Islet precursor cell (in vitro differentiated cells): ENCODE data around the gene ZYX.

Source experiments
- DNase-seq: peaks from one replicate; pipeline ENCODE4 v3.0.0-alpha.2; 2018

ZYX gene

DNA sequence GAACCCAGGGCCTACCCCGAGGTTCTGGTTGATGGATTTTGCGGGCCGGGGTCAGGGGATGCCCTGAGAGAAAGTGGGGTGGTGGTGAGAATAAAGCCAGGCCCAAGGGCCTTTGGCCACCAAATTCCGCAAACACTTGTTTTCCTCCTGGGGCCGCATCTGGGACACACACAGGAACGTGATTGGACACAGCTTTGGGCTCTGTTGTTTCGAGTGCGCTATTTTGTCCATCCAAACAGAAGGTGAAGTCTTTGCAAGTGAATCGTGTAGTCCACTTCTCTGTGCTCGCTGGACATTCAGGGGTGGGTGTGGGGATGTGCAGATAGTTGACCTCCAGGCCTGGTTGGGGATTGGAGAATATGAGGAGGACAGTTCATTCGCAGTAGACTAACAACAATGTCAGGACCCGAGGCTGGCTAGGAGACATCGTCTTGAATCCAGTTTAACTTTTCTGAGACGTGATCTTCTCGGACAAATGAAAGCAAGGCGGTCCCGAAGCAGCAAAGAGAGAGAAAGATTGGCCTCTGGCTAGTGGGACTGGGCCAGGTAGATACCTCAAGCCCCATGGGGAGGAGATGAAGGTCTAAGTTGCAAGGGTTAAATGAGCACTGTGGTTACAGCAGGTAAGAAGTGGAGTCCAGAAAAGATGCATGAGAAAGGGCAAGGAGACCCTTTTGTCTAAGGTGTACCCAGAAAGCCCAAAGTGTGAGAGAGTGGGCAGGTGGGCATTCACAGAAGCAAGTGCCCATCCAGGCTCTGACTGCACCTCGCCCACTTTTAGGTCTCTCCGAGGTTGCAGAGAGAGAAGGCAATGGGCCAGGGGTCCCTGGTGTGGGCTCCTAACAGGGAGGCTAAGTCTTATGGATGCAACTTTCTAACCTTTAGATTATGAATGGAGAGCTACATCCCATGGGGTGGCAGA lies 17.9 kb upstream of the ZYX start:
- no peak for DNase-seq

DNA sequence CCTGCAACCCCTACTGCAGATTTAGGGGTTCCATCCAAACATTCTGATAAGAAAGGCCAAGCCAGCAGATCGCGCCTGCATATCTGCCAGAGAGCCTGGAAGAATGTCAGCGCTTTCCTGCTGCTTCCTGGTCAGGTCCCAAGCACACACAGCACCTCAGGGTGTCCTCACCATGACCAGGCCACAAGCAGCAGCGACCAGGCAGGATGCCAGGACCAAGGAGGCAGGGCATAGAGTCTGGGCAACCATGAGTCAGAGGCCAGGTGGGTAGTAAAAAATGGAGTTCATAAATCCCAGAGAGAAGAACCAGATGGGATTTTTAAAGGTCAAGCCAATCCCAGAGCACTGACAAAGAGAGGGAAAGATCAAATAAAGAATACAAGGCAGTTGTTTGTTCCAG lies 13.2 kb upstream of the ZYX start:
- DNase-seq: no peak

DNA sequence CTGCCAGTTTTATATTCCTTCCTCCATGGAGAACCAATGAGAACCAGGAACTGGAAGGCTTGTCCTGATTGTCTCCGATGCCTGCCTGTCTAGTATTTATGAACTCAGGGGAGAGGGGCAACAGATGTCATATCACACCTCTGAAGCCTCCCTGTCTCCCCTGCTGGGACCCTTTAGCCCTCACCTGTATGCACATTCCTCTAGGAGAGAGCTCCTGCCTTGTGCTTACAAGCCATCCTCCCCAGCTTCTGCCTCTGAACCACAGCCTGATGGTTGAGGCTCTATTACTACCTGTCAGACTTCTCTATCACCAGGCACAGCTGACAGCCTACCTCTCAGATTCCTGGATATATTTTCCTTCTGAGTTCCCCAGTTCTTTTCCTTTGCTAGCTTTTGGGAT lies 12.8 kb upstream of the ZYX start:
- DNase-seq: no peak

DNA sequence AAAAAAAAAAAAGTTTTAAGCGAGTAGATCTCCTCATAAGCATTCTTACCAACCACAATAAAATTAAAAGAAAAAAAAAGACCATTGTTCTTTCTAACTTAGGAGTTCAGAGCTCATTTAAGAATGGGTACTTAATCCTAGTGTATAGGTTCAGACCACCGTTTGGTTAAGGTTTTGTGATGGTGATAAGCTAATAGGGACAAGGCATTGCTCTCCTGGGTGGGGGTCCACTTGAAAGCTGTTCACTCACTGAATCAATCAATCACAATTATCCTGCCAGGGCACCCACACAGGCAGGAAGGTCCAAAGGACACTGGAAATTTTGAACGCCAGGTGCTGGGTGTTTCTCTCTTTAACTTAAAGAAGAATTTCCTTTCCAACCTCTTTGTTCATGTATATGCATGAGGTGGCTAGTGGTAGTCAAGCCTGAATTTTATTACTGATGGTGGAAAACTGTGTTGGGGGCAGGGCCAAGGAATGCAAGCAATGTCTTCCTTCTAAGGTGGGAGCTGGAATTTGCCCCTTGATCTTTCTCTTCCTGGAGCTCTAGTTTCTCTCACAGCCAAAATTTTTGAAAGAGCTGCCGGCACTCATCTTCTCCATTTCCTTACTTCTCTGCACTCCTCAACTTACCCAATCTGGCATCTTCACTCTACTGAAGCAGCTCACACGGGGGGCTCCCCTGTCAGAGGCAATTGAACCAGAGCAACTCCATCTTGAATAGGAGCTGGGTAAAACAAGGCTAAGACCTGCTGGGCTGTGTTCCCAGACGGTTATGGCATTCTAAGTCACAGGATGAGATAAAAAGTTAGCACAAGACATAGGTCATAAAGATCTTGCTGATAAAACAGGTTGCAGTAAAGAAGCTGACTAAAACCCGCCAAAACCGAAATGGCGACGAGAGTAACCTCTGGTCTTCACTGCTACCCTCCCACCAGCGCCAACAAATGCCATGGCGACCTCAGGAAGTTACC lies 11.2 kb upstream of the ZYX start:
- DNase-seq: peak; percentile 72

DNA sequence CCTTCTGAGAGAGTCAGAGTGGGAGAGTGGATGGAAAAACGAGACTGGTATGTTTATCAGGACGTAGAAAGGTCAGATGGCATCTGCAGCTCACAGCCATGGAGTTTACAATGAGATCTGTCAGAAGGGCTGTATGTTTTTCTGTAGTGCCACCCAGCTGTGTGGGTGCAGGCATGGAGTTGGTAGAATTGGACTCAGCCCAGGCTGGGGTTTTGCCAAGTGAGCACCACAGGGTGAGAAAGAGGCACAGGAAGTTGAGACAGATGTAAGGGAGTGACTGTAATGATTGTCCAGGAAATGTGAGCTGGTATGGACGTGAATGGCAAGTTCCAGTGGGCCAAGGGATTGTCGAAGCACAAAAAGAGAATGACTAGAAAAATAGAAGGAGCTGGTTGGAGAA lies 9.1 kb upstream of the ZYX start:
- DNase-seq: no peak

DNA sequence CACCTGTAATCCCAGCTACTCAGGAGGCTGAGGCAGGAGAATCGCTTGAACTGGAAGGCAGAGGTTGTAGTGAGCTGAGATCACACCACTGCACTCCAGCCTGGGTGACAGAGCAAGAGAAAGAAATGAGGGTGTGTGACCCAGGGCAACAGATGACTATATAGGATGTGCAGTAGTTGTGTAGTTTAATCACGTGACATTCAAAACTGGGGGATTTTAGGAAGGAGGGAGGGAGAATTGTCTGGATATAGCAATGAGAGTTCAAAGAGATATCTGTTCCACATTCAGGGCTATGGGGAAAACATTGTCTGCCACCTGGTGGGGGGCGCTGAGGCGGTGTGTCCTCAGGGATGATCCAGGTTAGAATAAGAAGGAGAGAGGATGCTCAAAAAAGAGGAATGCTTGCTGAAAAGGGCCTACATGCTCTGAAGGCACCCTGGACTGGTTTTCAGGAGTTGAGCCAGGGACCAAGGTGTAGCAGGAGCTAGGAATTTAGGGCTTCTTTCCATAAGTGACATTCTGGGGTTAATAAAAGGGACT lies 7.8 kb upstream of the ZYX start:
- DNase-seq: no peak

DNA sequence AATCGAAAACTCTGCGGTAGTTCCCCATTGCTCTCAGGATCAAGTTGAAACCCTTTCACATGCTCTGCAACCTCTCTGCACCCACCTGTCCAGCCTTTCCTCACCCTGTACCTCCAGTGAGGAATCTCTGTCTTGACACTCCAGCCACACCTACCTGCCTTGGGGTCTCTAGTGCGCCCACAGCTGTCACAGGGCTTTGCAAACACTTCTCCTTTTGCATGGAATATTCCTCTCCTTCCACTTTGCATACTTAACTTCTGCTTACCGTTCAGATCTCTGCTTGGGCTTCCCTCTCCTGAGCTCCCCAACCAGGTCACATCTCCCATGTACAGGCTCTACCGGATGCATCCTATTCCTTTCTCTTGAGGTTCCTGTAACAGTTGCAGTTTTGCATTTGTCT lies 6.6 kb upstream of the ZYX start:
- no peak for DNase-seq

DNA sequence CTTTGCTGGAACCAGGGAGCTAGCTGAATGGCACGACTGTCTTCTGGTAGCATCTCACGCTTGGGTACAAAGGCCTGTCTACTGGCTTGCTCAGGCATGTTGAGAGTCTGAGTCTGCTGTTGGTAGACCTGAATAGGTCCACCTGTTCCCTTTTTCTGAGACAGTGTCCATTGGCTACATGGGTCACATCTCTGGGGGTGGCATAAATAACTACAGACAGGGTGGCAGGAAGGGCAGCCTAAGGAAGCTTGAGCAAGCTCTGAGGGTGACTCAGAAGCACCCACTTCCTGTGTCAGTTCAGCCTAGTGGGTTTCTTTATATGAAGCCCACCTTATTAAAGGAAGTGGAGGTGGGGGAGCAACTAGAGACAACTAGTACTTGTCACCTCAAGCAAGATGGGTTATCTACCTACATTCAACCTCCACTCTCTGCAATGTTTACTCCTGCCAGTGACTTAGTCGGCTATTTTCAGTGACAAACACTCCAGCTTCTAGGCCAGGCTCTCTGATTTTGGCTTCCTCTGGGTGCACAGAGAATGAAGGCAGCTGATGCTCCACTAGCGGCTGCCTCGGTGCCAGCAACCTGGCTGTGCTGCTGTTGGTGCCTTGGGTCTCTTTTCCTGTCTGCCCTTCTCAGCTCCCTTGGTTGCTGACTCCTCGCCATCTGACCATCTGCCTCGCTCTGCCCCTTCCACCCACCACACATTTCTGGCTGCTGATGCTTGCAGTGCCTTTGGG lies 5.7 kb upstream of the ZYX start:
- no peak for DNase-seq

DNA sequence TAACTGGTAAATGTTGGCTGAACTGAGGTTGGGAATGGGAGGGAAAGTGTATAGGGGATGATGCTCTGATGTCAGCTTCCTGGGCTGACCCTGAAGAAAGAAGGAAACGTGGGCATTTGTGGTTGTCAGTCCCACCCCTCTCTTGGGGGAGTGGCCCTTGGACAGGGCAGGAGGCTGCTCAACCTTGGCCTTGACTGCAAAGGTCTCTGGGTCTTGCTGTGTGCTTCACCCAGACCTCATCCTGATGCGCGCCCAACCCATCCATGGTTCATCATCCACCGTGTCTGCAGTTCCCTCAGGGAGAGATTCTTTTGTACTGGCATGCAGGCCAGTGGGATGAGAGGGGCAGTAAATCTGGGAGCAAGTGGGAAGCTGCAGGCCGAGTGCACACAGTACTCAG lies 4.7 kb upstream of the ZYX start:
- DNase-seq: no peak

DNA sequence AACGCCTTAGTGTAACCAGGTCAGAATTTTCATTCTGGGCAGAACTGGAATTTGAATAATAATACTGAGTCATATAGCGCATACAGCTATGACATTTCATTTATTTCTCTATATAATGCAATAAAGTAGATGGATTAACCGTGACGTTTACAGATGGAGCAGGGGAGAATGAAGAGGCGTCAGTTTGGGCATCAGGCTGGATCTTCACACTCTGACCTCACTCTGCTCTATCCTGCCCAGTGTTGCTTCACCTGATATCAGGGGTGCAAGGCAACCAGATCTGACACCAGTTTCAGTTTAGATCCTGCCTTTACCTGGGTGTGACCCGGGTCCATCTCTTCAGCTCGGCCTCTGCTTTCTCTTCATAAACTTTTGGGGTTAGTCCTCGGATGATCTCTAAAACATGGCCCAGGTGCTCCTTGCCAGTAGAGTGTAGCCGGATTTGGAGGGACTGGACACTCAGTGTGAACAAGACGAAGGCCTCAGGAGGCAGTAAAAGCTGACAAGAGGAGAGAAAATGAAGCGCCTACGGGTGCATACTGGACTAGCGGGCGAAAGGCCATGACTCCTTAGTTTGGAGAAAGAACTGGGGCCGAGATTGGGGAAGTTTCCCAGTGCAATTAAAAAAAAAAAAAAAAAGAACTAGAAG lies 1.4 kb upstream of the ZYX start:
- no peak for DNase-seq

DNA sequence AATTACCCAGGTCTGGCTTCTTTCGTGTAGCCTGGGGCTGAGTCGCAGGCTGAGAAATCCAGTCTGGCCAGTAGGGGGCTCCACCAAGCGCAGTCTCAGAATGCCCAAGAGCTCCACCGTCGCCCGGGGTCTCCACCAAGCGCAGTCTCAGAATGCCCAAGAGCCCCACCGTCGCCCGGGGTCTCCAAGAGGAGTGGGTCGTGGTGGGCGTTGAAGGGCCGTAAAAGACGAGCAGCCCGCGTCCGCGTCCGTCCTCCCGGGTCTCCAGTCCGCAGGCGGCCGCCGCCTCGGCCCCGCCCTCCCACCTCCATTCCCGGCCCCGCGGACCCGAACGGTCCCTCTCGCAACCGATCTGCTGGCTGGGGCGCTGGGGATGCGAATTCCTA lies 892 bp upstream of the ZYX start:
- peak; percentile 94 for DNase-seq

DNA sequence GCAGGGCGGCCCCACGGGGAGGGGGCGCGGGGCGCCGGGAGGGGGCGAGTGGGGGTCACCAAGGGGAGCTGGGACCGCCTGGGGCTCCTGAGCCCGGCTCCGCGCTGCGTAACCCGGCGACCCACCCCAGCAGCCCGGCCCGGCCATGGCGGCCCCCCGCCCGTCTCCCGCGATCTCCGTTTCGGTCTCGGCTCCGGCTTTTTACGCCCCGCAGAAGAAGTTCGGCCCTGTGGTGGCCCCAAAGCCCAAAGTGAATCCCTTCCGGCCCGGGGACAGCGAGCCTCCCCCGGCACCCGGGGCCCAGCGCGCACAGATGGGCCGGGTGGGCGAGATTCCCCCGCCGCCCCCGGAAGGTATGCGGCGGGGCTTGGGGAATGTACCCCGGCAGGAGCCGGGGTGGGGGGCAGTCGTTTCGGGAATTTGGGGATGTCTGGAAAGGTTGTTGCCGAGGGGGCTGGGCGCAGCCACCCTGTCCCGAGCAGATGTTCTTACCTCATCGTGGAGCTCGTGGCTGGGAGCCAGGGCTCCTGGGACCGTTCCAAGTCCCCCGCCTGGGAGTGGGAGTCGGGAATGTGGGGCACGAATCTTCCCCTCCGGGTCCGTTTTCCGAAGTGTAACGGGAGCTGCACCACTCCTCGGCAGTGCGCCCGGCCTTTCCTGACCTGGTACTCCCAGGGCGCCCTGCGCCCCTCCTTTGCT lies 431 bp downstream of the ZYX start:
- DNase-seq: peak; percentile 46

DNA sequence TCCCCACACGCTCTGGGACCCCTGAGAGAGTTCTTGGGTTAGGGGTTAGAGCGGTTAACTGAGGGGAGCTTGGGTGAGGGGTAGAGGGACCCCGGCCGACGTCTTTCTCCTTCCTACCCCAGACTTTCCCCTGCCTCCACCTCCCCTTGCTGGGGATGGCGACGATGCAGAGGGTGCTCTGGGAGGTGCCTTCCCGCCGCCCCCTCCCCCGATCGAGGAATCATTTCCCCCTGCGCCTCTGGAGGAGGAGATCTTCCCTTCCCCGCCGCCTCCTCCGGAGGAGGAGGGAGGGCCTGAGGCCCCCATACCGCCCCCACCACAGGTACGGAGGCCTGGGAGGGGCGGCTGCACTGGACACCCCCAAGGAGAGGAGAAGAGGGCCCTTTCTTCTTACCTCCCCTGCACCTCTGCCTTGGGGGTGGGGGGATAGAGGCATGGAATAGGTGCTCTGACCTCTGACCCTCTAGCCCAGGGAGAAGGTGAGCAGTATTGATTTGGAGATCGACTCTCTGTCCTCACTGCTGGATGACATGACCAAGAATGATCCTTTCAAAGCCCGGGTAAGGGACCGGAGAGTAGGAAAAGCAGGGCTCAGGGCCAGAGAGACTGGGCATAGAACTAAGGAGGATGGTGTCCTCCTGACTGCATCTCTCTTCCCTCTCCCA lies 1.1 kb downstream of the ZYX start:
- DNase-seq: peak; percentile 35

DNA sequence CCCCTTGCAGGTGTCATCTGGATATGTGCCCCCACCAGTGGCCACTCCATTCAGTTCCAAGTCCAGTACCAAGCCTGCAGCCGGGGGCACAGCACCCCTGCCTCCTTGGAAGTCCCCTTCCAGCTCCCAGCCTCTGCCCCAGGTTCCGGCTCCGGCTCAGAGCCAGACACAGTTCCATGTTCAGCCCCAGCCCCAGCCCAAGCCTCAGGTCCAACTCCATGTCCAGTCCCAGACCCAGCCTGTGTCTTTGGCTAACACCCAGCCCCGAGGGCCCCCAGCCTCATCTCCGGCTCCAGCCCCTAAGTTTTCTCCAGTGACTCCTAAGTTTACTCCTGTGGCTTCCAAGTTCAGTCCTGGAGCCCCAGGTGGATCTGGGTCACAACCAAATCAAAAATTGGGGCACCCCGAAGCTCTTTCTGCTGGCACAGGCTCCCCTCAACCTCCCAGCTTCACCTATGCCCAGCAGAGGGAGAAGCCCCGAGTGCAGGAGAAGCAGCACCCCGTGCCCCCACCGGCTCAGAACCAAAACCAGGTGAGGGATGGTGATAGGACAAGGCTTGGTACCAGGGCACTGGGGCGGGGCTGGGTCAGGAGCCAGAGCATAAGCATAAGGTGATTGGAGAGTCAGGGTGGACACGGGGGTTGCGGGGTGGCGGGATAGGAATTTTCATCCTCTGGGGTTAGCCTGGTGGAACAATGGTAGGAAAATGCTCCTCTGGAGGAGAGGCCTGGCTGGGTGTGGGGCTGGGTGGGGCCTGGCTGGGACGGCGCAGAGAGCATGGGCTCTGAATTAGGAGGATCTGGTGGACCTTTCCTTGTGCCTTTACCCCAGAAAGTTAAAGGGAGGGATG lies 1.9 kb downstream of the ZYX start:
- peak; percentile 50 for DNase-seq

DNA sequence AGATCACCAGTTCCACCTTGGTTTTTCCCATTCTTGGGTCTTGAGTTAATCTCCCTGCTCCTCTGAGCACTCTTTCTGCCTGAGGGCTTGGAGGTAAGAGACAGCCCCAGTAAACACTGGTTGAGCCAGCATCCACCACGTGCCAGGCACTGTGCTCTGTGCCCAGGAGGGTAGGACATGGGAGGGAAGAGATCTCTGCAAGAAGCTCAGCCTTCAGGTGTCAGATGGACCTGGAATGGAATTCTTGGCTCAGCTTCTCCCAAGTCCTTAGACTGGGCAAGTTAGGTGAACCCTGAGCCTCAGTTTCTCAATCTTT lies 2.5 kb downstream of the ZYX start:
- DNase-seq: peak; percentile 48

DNA sequence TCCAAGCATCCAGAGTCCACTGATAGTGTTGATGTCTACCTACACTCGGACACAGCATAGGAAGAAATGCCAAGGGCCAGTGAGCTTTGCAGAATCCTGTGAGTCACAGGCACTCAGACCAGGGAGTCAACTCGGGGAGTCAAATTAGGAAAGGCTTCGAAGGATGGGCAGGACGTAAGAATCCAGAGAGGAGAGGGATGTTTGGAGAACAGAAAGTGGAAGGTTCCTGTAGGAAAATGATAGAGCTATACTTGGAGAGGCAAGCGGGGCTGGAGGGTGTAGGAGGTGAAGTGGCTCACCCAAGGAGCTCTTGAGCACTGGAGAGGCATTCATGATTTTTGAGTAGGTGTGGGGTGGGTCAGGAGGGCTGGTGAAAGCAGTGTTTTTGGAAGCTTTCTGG lies 3.0 kb downstream of the ZYX start:
- DNase-seq: peak; percentile 53

DNA sequence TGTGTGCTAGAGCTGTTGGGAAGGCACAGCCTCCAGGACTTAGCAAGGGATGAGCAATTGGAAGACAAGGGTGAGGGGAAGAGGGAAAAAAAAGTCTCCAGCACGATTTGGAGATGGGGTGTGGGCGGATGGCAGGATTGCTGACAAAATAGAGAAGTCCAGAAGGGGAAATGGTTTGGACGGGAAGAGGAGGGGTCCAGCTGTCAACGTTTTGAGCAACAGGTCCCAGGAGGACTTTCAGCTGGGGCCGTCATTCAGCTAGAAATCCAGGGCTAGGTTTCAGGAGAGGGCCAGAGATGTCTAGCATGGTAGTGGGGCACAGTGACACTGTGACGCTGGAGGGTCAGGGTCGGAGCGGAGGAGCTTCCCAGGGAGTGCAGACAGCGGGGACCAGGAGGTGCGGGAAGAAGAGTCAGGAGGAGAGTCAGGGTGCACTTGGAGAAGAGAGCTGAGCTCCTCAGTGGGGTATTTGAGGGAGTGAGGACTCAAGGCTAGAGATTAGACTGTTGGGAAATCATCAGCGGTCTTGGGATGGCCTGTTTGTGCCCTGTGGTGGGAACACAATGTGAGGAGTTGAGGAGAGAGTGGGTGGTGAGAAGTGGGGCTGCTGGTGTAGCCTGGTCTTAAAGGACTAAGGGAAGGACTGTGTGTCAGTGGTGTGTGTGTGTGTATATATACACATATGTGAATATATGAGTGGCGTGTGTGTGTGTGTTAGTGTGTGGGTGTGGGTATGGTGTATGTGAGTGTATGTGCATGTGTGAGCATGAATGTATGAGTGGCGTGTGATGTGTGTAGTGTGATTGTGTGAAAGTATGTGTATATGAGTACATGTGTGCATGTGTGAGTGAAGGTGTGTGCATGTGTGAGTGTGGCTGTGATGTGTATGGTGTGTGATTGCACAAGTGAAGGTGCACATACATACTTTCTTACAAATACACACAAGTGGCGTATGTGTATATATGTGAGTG lies 3.8 kb downstream of the ZYX start:
- DNase-seq: peak; percentile 43

DNA sequence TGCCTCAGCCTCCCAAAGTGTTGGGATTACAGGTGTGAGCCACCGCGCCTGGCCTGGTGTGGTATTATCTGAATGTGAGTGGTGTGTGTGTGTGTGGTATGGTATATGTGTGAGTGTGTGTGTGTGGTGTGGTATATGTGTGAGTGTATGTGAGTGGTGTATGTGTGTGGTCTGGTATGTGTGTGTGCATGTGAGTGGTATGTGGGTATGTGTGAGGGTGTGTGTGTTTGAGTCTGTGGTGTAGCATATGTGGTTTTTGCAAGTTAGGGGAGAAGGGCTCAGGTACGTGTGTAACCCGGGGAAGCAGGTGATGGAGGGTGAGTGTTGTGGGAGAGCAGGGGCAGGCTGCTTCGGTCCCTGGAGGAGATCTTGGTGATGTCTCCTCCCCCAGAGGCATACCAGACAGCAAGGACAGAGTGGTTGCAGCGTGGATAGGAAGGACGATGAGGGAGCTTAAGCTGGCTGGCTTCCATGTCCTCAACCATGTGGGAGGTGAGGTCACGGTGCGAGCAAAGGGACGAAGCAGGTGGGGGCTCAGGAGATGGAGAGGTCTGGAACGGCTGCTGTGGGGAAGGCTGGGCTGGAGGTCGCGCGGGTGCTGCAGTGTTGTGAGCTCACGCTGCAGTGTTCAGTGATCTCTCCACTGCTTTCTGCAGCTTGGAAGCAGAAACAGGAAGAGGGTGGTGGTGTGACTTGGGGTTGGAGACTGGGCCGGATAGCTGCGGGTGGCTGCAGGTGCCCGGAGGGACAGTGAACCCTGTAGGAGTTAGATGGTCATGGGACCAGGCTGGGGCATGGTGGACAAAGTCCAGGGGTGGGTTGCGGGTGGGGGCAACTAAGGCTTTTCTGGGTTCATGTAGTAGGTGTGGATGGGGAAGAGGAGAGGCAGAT lies 5.0 kb downstream of the ZYX start:
- peak; percentile 43 for DNase-seq
